ENCODE results near the gene YIPF6.
"Not testable (repeated sequence)": the region's sequence is repeated elsewhere in the genome, so short reads cannot be mapped to it uniquely, and the experiment has no call there.

The YIPF6 gene

GRCh38 chrX:68556036-68556435 lies 57.2 kb downstream of the YIPF6 start:
- H3K79me2 ChIP-seq (ENCODE audit: insufficient read depth, low read length): no peaks in the 10 kb centered on the region
- no peaks in the 10 kb centered on the region for H3F3A ChIP-seq (ENCODE audit: insufficient read depth, low read length)
- H3K9ac ChIP-seq (ENCODE audit: low read length): no peak overlapping the region
- H3K4me3 ChIP-seq (ENCODE audit: low read depth, low read length, poor library complexity, severe bottlenecking): no peak overlapping the region
- no peak overlapping the region for H3K27ac ChIP-seq (ENCODE audit: low read depth, low read length, poor library complexity, severe bottlenecking)
- TF ChIP-seq, protein P1, sequence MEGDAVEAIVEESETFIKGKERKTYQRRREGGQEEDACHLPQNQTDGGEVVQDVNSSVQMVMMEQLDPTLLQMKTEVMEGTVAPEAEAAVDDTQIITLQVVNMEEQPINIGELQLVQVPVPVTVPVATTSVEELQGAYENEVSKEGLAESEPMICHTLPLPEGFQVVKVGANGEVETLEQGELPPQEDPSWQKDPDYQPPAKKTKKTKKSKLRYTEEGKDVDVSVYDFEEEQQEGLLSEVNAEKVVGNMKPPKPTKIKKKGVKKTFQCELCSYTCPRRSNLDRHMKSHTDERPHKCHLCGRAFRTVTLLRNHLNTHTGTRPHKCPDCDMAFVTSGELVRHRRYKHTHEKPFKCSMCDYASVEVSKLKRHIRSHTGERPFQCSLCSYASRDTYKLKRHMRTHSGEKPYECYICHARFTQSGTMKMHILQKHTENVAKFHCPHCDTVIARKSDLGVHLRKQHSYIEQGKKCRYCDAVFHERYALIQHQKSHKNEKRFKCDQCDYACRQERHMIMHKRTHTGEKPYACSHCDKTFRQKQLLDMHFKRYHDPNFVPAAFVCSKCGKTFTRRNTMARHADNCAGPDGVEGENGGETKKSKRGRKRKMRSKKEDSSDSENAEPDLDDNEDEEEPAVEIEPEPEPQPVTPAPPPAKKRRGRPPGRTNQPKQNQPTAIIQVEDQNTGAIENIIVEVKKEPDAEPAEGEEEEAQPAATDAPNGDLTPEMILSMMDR (IDR thresholded peaks at IDR 0.05; ENCODE audit: low read length): no peak
- no peak for TF ChIP-seq EZH2 (IDR thresholded peaks at IDR 0.05; ENCODE audit: borderline replicate concordance, low read length)
- no peaks in the 10 kb centered on the region for H4K20me1 ChIP-seq (ENCODE audit: insufficient read depth, low read length)
- no peak overlapping the region for H2AFZ ChIP-seq (ENCODE audit: low read length)
- no peaks in the 10 kb centered on the region for H3K27me3 ChIP-seq (ENCODE audit: insufficient read depth, low read length)
- no peak overlapping the region for H3K4me2 ChIP-seq (ENCODE audit: low read length)
- no peaks in the 10 kb centered on the region for H3K9me2 ChIP-seq (ENCODE audit: low read depth, low read length)
- no peaks in the 10 kb centered on the region for H3K4me1 ChIP-seq (ENCODE audit: insufficient read depth, low read length, severe bottlenecking)
- H3K36me3 ChIP-seq (ENCODE audit: insufficient read depth, low read length): no peaks in the 10 kb centered on the region
- no peaks in the 10 kb centered on the region for H3K9me3 ChIP-seq (ENCODE audit: low read length)

- not testable (repeated sequence) for H3K9me2 ChIP-seq (ENCODE audit: low read depth, low read length); H3K79me2 ChIP-seq (ENCODE audit: insufficient read depth, low read length); H3K4me2 ChIP-seq (ENCODE audit: low read length); H2AFZ ChIP-seq (ENCODE audit: low read length); H4K20me1 ChIP-seq (ENCODE audit: insufficient read depth, low read length); H3K36me3 ChIP-seq (ENCODE audit: insufficient read depth, low read length); H3K9me3 ChIP-seq (ENCODE audit: low read length); H3K9ac ChIP-seq (ENCODE audit: low read length); H3K4me1 ChIP-seq (ENCODE audit: insufficient read depth, low read length, severe bottlenecking); H3K27me3 ChIP-seq (ENCODE audit: insufficient read depth, low read length); H3F3A ChIP-seq (ENCODE audit: insufficient read depth, low read length); H3K4me3 ChIP-seq (ENCODE audit: low read depth, low read length, poor library complexity, severe bottlenecking); H3K27ac ChIP-seq (ENCODE audit: low read depth, low read length, poor library complexity, severe bottlenecking)
Observed at GRCh38 chrX:68557126-68557525, 58.3 kb downstream of the YIPF6 start.

DNA sequence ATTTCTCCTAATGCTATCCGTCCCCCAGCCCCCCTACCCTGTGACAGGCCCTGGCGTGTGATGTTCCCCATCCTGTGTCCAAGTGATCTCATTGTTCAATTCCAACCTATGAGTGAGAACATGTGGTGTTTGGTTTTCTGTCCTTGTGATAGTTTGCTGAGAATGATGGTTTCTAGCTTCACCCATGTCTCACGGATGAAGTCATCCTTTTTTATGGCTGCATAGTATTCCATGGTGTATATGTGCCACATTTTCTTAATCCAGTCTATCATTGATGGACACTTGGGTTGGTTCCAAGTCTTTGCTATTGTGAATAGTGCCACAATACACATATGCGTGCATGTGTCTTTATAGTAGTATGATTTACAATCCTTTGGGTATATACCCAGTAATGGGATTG lies 61.1 kb downstream of the YIPF6 start:
- H3K79me2 ChIP-seq (ENCODE audit: insufficient read depth, low read length); H3K4me1 ChIP-seq (ENCODE audit: insufficient read depth, low read length, severe bottlenecking); H3F3A ChIP-seq (ENCODE audit: insufficient read depth, low read length): not testable (repeated sequence)

GRCh38 chrX:68568136-68568535 lies 69.3 kb downstream of the YIPF6 start:
- H3K4me1 ChIP-seq (ENCODE audit: insufficient read depth, low read length, severe bottlenecking): no peaks in the 10 kb centered on the region
- H3K79me2 ChIP-seq (ENCODE audit: insufficient read depth, low read length): no peaks in the 10 kb centered on the region
- no peaks in the 10 kb centered on the region for H3K36me3 ChIP-seq (ENCODE audit: insufficient read depth, low read length)
- H4K20me1 ChIP-seq (ENCODE audit: insufficient read depth, low read length): no peaks in the 10 kb centered on the region
- no peak overlapping the region for H3K9ac ChIP-seq (ENCODE audit: low read length)
- no peaks in the 10 kb centered on the region for H3F3A ChIP-seq (ENCODE audit: insufficient read depth, low read length)
- H3K9me2 ChIP-seq (ENCODE audit: low read depth, low read length): no peaks in the 10 kb centered on the region
- no peak overlapping the region for H3K27ac ChIP-seq (ENCODE audit: low read depth, low read length, poor library complexity, severe bottlenecking)
- no peaks in the 10 kb centered on the region for H3K27me3 ChIP-seq (ENCODE audit: insufficient read depth, low read length)
- TF ChIP-seq EZH2 (IDR thresholded peaks at IDR 0.05; ENCODE audit: borderline replicate concordance, low read length): no peak
- TF ChIP-seq, protein P1 (IDR thresholded peaks at IDR 0.05; ENCODE audit: low read length): no peak
- no peak overlapping the region for H2AFZ ChIP-seq (ENCODE audit: low read length)
- H3K4me2 ChIP-seq (ENCODE audit: low read length): no peak overlapping the region
- H3K4me3 ChIP-seq (ENCODE audit: low read depth, low read length, poor library complexity, severe bottlenecking): no peak overlapping the region
- no peaks in the 10 kb centered on the region for H3K9me3 ChIP-seq (ENCODE audit: low read length)

More for the DNA sequence above, 61.1 kb downstream of the YIPF6 start:
- not testable (repeated sequence) for H3K4me2 ChIP-seq (ENCODE audit: low read length); H4K20me1 ChIP-seq (ENCODE audit: insufficient read depth, low read length); H3K9me3 ChIP-seq (ENCODE audit: low read length); H3K27me3 ChIP-seq (ENCODE audit: insufficient read depth, low read length); H3K9me2 ChIP-seq (ENCODE audit: low read depth, low read length); H2AFZ ChIP-seq (ENCODE audit: low read length); H3K4me3 ChIP-seq (ENCODE audit: low read depth, low read length, poor library complexity, severe bottlenecking); H3K36me3 ChIP-seq (ENCODE audit: insufficient read depth, low read length); H3K9ac ChIP-seq (ENCODE audit: low read length); H3K27ac ChIP-seq (ENCODE audit: low read depth, low read length, poor library complexity, severe bottlenecking)
